A673 (cell line): ENCODE measurements around the gene ZNF668. TPM values are rescaled to one million over a fixed set of nuclear protein-coding genes. Genes with fewer than 3 reads are reported as not detected.

Source experiments
- BruUV-seq: library from RNA; stranded (reverse); fragments of 400-500 nt; replicated peaks from 2 replicates; lab custom pipeline; 2021; lab: Mats Ljungman, UMichigan
- CTCF ChIA-PET: fragments of 300-600 bp; sonication (Branson Sonifier 250); formaldehyde crosslinking; loops from one replicate; lab custom pipeline; 2022; ENCODE audit warnings: antibody characterized with exemption; lab: Charles Lee
- POLR2A ChIA-PET: fragments of 300-600 bp; sonication (Branson Sonifier 250); formaldehyde crosslinking; loops from one replicate; lab custom pipeline; 2022; ENCODE audit warnings: antibody characterized with exemption; ENCODE audit not compliant: low non-redundant PET; lab: Charles Lee
- DNase-seq: peaks from one replicate; pipeline ENCODE4 v3.0.0-alpha.2; 2015; ENCODE audit warnings: low spot score
- H3K27ac ChIP-seq: fragments of 200-600 bp; sonication (generic); 2 replicates; pipeline ENCODE4 v1.5.1; 2016; ENCODE audit warnings: mixed run types, low read depth, mild to moderate bottlenecking, mixed read lengths, antibody characterized with exemption, low read length; ENCODE audit not compliant: poor library complexity, severe bottlenecking
- H3K27me3 ChIP-seq: fragments of 200-600 bp; sonication (generic); replicated peaks from 2 replicates; pipeline ENCODE4 v1.6.1; 2017; ENCODE audit warnings: mixed run types, low read depth, mild to moderate bottlenecking, mixed read lengths, antibody characterized with exemption, low read length; ENCODE audit not compliant: insufficient read depth, poor library complexity
- H3K36me3 ChIP-seq: fragments of 200-600 bp; sonication (generic); 2 replicates; pipeline ENCODE4 v1.6.1; 2016; ENCODE audit warnings: mixed run types, mild to moderate bottlenecking, mixed read lengths, antibody characterized with exemption, low read length; ENCODE audit not compliant: insufficient read depth, poor library complexity, severe bottlenecking
- H3K4me1 ChIP-seq: fragments of 200-600 bp; sonication (generic); 2 replicates; pipeline ENCODE4 v1.6.1; 2017; ENCODE audit warnings: mixed run types, mild to moderate bottlenecking, mixed read lengths, antibody characterized with exemption, low read length; ENCODE audit not compliant: insufficient read depth, poor library complexity, severe bottlenecking
- H3K4me3 ChIP-seq: fragments of 200-600 bp; sonication (generic); 2 replicates; pipeline ENCODE4 v1.5.1; 2016; ENCODE audit warnings: low read depth, mixed run types, mild to moderate bottlenecking, mixed read lengths, low read length; ENCODE audit not compliant: poor library complexity, severe bottlenecking
- H3K9me3 ChIP-seq: fragments of 200-600 bp; sonication (generic); 2 replicates; pipeline ENCODE4 v1.6.1; 2016; ENCODE audit warnings: mixed run types, low read depth, mild to moderate bottlenecking, mixed read lengths, antibody characterized with exemption, low read length; ENCODE audit not compliant: poor library complexity, severe bottlenecking
- EZH2 ChIP-seq: fragments of 200-600 bp; sonication (generic); IDR thresholded peaks from 2 replicates; pipeline ENCODE4 v1.6.1; 2017; ENCODE audit warnings: borderline replicate concordance, low read depth, mild to moderate bottlenecking, mixed read lengths, antibody characterized with exemption, low read length; ENCODE audit not compliant: poor library complexity, severe bottlenecking
- intact Hi-C: fragments of 100-400 bp; cut with micrococcal nuclease; formaldehyde crosslinking; loops from one replicate; pipeline ENCODE4 v1.10.0; 2022; ENCODE audit not compliant: unreplicated experiment
- total RNA-seq: library from RNA; stranded (reverse); gene quantifications from 2 replicates; pipeline ENCODE4 v1.2.3, GENCODE V29; 2021
- TF ChIP-seq, protein P1 (sequence below): fragments of 300-800, 200-600 bp; sonication (generic); conservative IDR thresholded peaks from 2 replicates; pipeline ENCODE4 v1.5.1; 2017; ENCODE audit warnings: low read depth, mild to moderate bottlenecking, antibody characterized with exemption, low read length, moderate library complexity, mixed read lengths

Gene ZNF668
- total RNA-seq, 1 experiment from 2014 or later, result 19.8 TPM

DNA sequence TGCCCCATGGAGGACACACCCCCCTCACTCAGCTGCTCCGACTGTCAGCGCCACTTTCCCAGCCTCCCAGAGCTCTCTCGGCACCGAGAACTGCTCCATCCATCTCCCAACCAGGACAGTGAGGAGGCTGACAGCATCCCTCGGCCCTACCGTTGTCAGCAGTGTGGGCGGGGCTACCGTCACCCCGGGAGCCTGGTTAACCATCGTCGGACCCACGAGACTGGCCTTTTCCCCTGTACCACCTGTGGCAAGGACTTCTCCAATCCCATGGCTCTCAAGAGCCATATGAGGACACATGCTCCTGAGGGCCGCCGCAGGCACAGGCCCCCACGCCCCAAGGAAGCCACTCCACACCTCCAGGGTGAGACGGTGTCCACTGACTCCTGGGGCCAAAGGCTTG lies 2.3 kb upstream of the ZNF668 start:
- no TSS peak for BruUV-seq
- intact Hi-C loops, result no loop called here
- no peak for DNase-seq
- no peak for TF ChIP-seq EZH2
- TF ChIP-seq, protein P1, sequence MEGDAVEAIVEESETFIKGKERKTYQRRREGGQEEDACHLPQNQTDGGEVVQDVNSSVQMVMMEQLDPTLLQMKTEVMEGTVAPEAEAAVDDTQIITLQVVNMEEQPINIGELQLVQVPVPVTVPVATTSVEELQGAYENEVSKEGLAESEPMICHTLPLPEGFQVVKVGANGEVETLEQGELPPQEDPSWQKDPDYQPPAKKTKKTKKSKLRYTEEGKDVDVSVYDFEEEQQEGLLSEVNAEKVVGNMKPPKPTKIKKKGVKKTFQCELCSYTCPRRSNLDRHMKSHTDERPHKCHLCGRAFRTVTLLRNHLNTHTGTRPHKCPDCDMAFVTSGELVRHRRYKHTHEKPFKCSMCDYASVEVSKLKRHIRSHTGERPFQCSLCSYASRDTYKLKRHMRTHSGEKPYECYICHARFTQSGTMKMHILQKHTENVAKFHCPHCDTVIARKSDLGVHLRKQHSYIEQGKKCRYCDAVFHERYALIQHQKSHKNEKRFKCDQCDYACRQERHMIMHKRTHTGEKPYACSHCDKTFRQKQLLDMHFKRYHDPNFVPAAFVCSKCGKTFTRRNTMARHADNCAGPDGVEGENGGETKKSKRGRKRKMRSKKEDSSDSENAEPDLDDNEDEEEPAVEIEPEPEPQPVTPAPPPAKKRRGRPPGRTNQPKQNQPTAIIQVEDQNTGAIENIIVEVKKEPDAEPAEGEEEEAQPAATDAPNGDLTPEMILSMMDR, result no peak
- H3K4me3 ChIP-seq, result no peak overlapping the region
- H3K27ac ChIP-seq, result no peak overlapping the region
- ChIA-PET POLR2A (no interaction called here), CTCF (no interaction called here)
- no peaks in the 10 kb centered on the region for H3K9me3 ChIP-seq
- peaks cover 16% of the 10 kb centered on the region for H3K4me1 ChIP-seq
- H3K27me3 ChIP-seq, result no peaks in the 10 kb centered on the region
- peaks cover 41% of the 10 kb centered on the region for H3K36me3 ChIP-seq

DNA sequence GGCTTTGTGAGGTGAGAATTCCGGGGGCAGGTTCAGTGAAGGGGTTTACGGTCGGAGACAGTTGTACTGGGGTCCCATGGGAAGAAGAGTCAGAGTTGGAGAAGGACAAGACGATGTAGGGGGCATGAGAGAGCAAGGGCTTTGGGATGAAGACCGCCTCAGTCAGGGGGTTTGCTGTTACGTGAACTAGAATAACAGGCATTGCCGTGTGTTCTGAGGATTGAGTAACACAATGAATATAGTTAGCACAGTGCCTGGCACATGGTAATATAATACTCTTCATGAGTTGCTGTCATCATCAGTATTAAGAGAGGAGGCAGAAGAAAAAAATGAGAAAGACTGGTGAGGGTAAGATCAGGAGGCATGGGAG lies 759 bp upstream of the ZNF668 start:
- CTCF ChIA-PET, result interaction anchor here (1.3 kb wide), 1 partner anchor 68 kb away, joined by 7 read pairs; no protein-coding TSS in a partner anchor
- no peaks in the 10 kb centered on the region for H3K27me3 ChIP-seq
- peak overlapping the region; percentile 99 for H3K27ac ChIP-seq
- no TSS peak for BruUV-seq
- DNase-seq, result no peak
- no peak for TF ChIP-seq EZH2
- TF ChIP-seq, protein P1, result no peak
- H3K36me3 ChIP-seq, result peaks cover 32% of the 10 kb centered on the region
- POLR2A ChIA-PET, result no interaction called here
- H3K9me3 ChIP-seq, result no peaks in the 10 kb centered on the region
- peaks cover 19% of the 10 kb centered on the region for H3K4me1 ChIP-seq
- intact Hi-C loops, result loop anchor here (1.0 kb wide), 2 partner anchors 20 to 68 kb away; partner anchors contain the start of gene VKORC1
- peak overlapping the region; percentile 89 for H3K4me3 ChIP-seq

DNA sequence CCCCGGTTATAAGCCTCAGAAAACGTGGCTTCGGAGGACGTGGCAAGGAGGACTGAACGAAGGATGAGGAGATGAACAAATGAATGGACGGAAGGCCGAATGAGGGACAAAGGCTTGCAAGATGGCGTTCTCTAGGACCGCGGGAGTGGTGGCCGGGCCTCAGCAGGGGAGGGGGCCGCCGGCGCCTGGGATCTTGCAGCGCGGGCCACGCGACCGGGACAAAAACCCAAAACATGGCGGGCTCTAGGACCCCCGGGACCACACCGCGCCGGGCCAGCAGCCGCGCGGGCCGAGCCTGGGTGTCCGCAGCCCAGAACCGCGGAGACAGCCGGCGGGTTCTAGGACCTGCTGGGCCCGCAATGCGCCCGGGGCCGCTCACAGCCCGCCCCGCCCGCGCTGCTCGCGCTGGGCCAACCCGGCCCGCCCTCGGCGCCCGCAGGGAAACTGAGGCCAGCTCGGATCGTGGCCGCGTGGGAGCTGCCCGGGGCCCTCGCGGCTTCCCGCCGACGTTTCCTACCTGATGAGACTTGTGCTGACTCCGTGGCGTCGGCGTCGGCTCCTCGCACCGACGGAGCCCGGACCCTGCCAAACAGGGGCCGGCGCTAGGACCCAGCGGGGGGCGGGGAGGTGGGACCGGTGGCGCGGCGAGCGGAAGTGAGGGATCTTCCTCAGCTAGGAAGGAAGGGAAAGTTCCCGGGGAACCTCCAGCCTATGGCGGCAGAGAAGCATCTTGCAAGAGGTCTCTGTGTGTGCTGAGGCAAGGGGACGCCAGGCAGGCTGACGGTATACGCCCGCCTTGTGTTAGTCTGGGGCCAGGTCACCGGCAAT lies 684 bp downstream of the ZNF668 start:
- Histone ChIP-seq H3K27ac (peak overlapping the region; percentile 99), H3K4me3 (peak overlapping the region; percentile 89), H3K9me3 (no peaks in the 10 kb centered on the region), H3K27me3 (no peaks in the 10 kb centered on the region), H3K36me3 (peaks cover 22% of the 10 kb centered on the region), H3K4me1 (peaks cover 19% of the 10 kb centered on the region)
- no peak for TF ChIP-seq EZH2
- TF ChIP-seq, protein P1, result no peak
- DNase-seq, result peak; percentile 96
- CTCF ChIA-PET, result interaction anchor here (1.3 kb wide), 1 partner anchor 69 kb away, joined by 7 read pairs; no protein-coding TSS in a partner anchor
- intact Hi-C loops, result loop anchor here (1.0 kb wide), 1 partner anchor 39 kb away; no protein-coding TSS in a partner anchor
- BruUV-seq, result no TSS peak
- POLR2A ChIA-PET, result interaction anchor here (0.9 kb wide), 1 partner anchor 107 kb away, joined by 4 read pairs; the partner anchor contains the start of gene FUS
